HepG2 (cell line): ENCODE measurements around the gene ETF1. TPM values are rescaled to one million over a fixed set of nuclear protein-coding genes. Genes with fewer than 3 reads are reported as not detected.

Experiments
- GTF2F1 ChIP-seq: fragments of 150-350 bp; IDR thresholded peaks from 2 replicates; pipeline ENCODE4 v1.6.1; 2014; ENCODE audit warnings: low read length
- IKZF4 ChIP-seq: sonication (generic); formaldehyde crosslinking; IDR thresholded peaks from 2 replicates; pipeline ENCODE4 v1.5.1; 2020; ENCODE audit warnings: borderline replicate concordance, mild to moderate bottlenecking, low read depth, missing genetic modification reagents; ENCODE audit errors: not compliant biosample characterization
- KDM3A ChIP-seq: IDR thresholded peaks from 2 replicates; pipeline ENCODE4 v1.6.1; 2018; ENCODE audit warnings: low read depth, missing compliant biosample characterization
- KDM4B ChIP-seq: sonication (generic); formaldehyde crosslinking; IDR thresholded peaks from 2 replicates; pipeline ENCODE4 v1.4.0; 2020; ENCODE audit warnings: missing genetic modification reagents
- MED8 ChIP-seq: sonication (generic); formaldehyde crosslinking; IDR thresholded peaks from 2 replicates; pipeline ENCODE4 v1.8.1; 2023; ENCODE audit warnings: mild to moderate bottlenecking, missing genetic modification reagents; ENCODE audit not compliant: insufficient replicate concordance
- NR3C1 ChIP-seq: sonication (generic); formaldehyde crosslinking; IDR thresholded peaks from 2 replicates; pipeline ENCODE4 v1.4.0; 2020; ENCODE audit warnings: missing genetic modification reagents
- SRSF4 ChIP-seq: fragments of 200-400 bp; formaldehyde crosslinking; IDR thresholded peaks from one replicate; pipeline ENCODE4 v1.6.1; 2018; ENCODE audit warnings: mild to moderate bottlenecking, low read depth, low read length, moderate library complexity; ENCODE audit not compliant: poor library complexity, severe bottlenecking
- TOPORS ChIP-seq: sonication (generic); formaldehyde crosslinking; IDR thresholded peaks from 2 replicates; pipeline ENCODE4 v1.8.0; 2023; ENCODE audit warnings: mild to moderate bottlenecking, missing genetic modification reagents
- ZNF282 ChIP-seq: fragments of 450-650 bp; IDR thresholded peaks from 2 replicates; pipeline ENCODE4 v1.6.1; 2018; ENCODE audit not compliant: partially characterized antibody
- ZNF430 ChIP-seq: sonication (generic); formaldehyde crosslinking; IDR thresholded peaks from 2 replicates; pipeline ENCODE4 v1.9.0; 2021; ENCODE audit warnings: mild to moderate bottlenecking, missing genetic modification reagents
- ZNF44 ChIP-seq: sonication (generic); formaldehyde crosslinking; IDR thresholded peaks from 2 replicates; pipeline ENCODE4 v1.5.1; 2020; ENCODE audit warnings: mild to moderate bottlenecking, missing genetic modification reagents
- ZNF451 ChIP-seq: sonication (generic); formaldehyde crosslinking; IDR thresholded peaks from 2 replicates; pipeline ENCODE4 v1.5.0; 2020; ENCODE audit warnings: mild to moderate bottlenecking, missing genetic modification reagents
- ZNF530 ChIP-seq: sonication (generic); formaldehyde crosslinking; IDR thresholded peaks from 2 replicates; pipeline ENCODE4 v1.5.0; 2020; ENCODE audit warnings: low read depth, mild to moderate bottlenecking, missing genetic modification reagents
- ZNF615 ChIP-seq: sonication (generic); formaldehyde crosslinking; IDR thresholded peaks from 2 replicates; pipeline ENCODE4 v1.5.0; 2020; ENCODE audit warnings: mild to moderate bottlenecking, missing genetic modification reagents, borderline replicate concordance
- ZNF616 ChIP-seq: sonication (generic); formaldehyde crosslinking; IDR thresholded peaks from 2 replicates; pipeline ENCODE4 v1.5.0; 2020; ENCODE audit warnings: low read depth, mild to moderate bottlenecking, missing genetic modification reagents
- ZNF770 ChIP-seq: sonication (generic); formaldehyde crosslinking; IDR thresholded peaks from 2 replicates; pipeline ENCODE4 v1.5.0; 2020; ENCODE audit warnings: mild to moderate bottlenecking, missing genetic modification reagents
- ZNF776 ChIP-seq: sonication (generic); formaldehyde crosslinking; IDR thresholded peaks from 2 replicates; pipeline ENCODE4 v1.4.0; 2020; ENCODE audit warnings: mild to moderate bottlenecking, missing genetic modification reagents
- ZXDC ChIP-seq: sonication (generic); formaldehyde crosslinking; IDR thresholded peaks from 2 replicates; pipeline ENCODE4 v1.5.0; 2020; ENCODE audit warnings: mild to moderate bottlenecking, missing genetic modification reagents
- polyA plus RNA-seq, 8 experiments: library from polyadenylated mRNA; depleted of rRNA in 3 of 8; stranded (reverse) in 7 of 8; unstranded in 1 of 8; fragments of >200 nt; fragmentation: Illumina TruSeq in 4 of 8; extraction: Trizol in 4 of 8; gene quantifications; 2 replicates each; pipeline versions ENCODE4 v1.2.1 to v1.2.3, GENCODE V29; 2011 to 2016; ENCODE audit warnings: low read depth in 4 of 8, missing spikeins in 1 of 8, mixed read lengths in 1 of 8; ENCODE audit not compliant: insufficient read depth in 1 of 8
- total RNA-seq, 5 experiments: library from RNA; depleted of rRNA; stranded (reverse); fragments of >200 nt; fragmentation: Illumina TruSeq; extraction: Trizol; gene quantifications; 2 replicates each; pipeline ENCODE4 v1.2.3, GENCODE V29; 2016; ENCODE audit warnings: low read depth in 1 of 5
- TF ChIP-seq, protein P1 (sequence below): IDR thresholded peaks from 2 replicates; pipeline ENCODE4 v1.6.1; 2016; ENCODE audit warnings: missing compliant biosample characterization, missing genetic modification reagents, borderline replicate concordance
- TF ChIP-seq, protein P2 (sequence below): sonication (generic); formaldehyde crosslinking; IDR thresholded peaks from 2 replicates; pipeline ENCODE4 v1.4.0; 2020; ENCODE audit warnings: missing genetic modification reagents
- TF ChIP-seq, protein P3 (sequence below): IDR thresholded peaks from 2 replicates; pipeline ENCODE4 v1.6.1; 2016; ENCODE audit warnings: mild to moderate bottlenecking

The ETF1 gene
- total and polyA plus RNA-seq, 2 of the 13 experiments (the other 11 are each of a cell fraction or from before 2014, with no cell fraction given), result 52.1 to 184 TPM

DNA sequence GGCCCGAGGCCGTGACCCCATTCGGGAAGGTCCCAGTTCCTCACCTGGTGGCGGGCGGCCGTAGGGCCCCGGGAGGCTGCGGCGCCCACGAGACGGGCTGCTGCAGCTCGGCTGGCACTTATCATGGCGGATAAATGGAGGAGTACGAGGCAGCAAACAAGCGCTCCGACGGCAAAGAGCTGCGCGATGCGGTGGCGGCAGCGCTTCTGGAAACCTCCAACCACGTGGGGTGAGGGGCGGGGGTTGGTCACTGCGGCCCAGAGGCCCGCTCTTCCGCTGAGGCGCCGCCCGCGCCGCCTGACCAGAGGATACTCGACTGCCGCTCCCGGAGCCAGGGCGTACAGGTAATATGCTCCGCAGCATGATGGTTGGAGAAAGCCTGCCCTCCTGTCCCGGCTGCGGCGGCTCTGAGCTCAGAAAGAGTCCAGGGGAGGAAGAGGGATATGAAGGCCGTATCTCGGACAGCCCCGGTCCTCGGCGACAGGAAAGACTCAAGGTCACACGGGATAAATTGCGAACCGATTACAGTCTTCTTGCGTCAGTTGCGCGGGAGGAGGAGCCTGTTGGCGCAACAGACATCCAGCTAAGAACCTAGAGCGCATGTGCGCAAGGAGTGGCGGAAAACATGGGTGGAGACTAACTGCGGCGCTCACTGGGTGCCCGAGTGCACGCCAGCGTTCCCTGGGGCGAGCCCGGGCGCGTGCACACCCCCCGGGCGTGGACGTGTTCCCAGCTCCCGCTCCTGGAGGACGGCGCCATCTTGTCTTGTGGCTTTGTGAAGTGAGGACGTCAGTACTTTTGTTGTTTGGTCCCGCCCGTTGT is 32.4 kb upstream of the ETF1 start, which contains the start of gene HSPA9 (continued):
- TF ChIP-seq ZNF770 (CRISPR knock-in tag) (peak; percentile 60; the same call in 1 of the 2 replicates), KDM3A (CRISPR knock-in tag) (peak; percentile 45; the same call in 1 of the 2 replicates), KDM4B (CRISPR knock-in tag) (peak; percentile 70), MED8 (CRISPR knock-in tag) (no peak), GTF2F1 (0 out of 2 replicates have a peak, but pooled peaks have one; percentile 10), SRSF4 (no peak), NR3C1 (CRISPR knock-in tag) (no peak), ZNF776 (CRISPR knock-in tag) (peak; percentile 90; the same call in 1 of the 2 replicates), ZNF615 (CRISPR knock-in tag) (0 out of 2 replicates have a peak, but pooled peaks have one; percentile 36), ZNF451 (no peak; the same call in 1 of the 2 replicates), TOPORS (CRISPR knock-in tag) (peak; percentile 17), ZNF530 (peak; percentile 87; the same call in 1 of the 2 replicates), ZXDC (CRISPR knock-in tag) (peak; percentile 81; the same call in 1 of the 2 replicates), ZNF616 (CRISPR knock-in tag) (peak; percentile 82; the same call in 1 of the 2 replicates), ZNF282 (no peak), ZNF430 (CRISPR knock-in tag) (peak; percentile 97), ZNF44 (CRISPR knock-in tag) (no peak), IKZF4 (peak; percentile 54)
- TF ChIP-seq, protein P1, sequence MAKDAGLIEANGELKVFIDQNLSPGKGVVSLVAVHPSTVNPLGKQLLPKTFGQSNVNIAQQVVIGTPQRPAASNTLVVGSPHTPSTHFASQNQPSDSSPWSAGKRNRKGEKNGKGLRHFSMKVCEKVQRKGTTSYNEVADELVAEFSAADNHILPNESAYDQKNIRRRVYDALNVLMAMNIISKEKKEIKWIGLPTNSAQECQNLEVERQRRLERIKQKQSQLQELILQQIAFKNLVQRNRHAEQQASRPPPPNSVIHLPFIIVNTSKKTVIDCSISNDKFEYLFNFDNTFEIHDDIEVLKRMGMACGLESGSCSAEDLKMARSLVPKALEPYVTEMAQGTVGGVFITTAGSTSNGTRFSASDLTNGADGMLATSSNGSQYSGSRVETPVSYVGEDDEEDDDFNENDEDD, result peak; percentile 84; the same call in 1 of the 2 replicates
- TF ChIP-seq, protein P2, sequence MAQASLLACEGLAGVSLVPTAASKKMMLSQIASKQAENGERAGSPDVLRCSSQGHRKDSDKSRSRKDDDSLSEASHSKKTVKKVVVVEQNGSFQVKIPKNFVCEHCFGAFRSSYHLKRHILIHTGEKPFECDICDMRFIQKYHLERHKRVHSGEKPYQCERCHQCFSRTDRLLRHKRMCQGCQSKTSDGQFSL (CRISPR knock-in tag), result peak; percentile 85
- TF ChIP-seq, protein P3, sequence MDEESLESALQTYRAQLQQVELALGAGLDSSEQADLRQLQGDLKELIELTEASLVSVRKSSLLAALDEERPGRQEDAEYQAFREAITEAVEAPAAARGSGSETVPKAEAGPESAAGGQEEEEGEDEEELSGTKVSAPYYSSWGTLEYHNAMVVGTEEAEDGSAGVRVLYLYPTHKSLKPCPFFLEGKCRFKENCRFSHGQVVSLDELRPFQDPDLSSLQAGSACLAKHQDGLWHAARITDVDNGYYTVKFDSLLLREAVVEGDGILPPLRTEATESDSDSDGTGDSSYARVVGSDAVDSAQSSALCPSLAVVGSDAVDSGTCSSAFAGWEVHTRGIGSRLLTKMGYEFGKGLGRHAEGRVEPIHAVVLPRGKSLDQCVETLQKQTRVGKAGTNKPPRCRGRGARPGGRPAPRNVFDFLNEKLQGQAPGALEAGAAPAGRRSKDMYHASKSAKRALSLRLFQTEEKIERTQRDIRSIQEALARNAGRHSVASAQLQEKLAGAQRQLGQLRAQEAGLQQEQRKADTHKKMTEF (CRISPR knock-in tag), result peak; percentile 97
